SHP77 (cell line): ENCODE results near the gene CALCOCO2.
A peak's percentile ranks its signal among the peaks of the same experiment; 100 is the strongest.

Experiments used
- DNase-seq, 2 experiments: peaks; one replicate each; lab custom pipeline; 2025; lab: John Stamatoyannopoulos, UW

CALCOCO2 gene

DNA sequence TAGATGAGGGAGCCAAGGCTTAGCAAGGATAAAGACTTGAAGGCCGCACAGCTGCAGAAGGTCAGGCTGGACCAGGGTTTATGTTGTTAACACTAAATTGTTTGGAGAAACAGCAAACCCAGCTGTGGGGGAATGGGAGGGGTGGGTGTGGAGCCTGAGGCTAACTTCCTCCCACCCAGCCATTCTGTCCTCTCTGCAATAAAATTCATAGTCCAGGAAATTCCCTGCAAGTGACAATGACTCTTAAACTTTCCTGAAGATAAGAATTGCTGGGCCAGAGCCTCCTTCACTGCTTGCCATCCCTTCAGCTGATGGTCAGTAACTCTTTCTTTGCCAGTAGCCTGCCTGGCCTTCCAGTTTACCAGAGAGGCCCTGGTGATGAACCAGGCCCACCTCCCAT is 42.4 kb downstream of the CALCOCO2 start:
- DNase-seq: no peak

- no peak for DNase-seq
These were observed 43.0 kb downstream of the CALCOCO2 start for GRCh38 chr17:48873696-48874443.

- DNase-seq: peak; percentile 46 to 59
These were observed 48.4 kb downstream of the CALCOCO2 start for GRCh38 chr17:48878920-48879898.

GRCh38 chr17:48882272-48882671 is 51.4 kb downstream of the CALCOCO2 start:
- DNase-seq: no peak

- DNase-seq: no peak
These were observed 52.3 kb downstream of the CALCOCO2 start for GRCh38 chr17:48883171-48883570.

DNA sequence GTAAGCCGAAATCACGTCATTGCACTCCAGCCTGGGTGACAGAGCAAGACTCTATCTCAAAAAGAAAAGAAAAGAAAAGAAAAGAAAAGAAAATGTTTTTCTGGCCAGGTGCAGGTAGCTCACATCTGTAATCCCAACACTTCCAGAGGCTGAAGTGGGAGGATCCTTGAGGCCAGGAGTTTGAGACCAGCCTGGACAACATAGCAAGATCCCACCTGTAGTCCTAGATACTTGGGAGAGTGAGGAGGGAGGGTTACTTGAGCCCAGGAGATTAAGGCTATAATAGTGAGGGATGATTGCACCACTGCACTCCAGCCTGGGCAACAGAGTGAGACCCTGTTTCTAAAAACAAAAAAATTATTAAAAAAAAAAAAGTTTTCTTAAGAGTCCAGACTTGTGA is 59.3 kb downstream of the CALCOCO2 start:
- no peak for DNase-seq

DNA sequence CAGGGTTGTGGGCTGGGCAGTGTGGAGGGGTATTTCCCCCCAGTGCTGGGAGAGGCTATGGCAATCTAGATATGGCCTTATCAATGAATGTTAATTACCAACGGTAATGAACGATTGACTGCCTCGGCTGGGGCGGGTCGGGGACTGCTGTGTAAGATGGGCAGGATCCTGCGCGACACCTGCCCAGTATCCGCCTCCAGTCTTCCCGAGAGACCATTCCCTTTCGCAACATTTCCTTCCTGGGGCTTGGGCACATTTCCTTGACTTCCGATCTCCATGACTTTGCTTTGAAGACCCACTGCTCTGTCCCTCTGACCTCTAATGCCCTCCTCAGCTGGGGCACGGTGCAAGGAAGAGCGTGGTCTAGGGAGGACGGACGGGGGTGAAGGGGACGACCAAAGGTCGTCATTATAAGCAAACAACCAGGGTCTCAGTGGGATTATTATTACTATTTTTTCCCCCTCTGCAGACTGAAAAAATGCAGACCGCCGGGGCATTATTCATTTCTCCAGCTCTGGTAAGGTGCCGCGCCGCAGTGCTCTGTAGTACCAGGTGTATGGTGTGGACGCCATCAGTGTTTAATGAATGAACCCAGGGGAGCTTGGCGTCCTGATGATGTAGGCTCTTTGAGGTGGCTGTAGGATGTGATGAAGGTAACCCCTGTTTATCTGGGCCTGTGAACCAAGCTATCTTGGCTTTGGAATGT is 62.3 kb downstream of the CALCOCO2 start:
- DNase-seq: no peak

DNA sequence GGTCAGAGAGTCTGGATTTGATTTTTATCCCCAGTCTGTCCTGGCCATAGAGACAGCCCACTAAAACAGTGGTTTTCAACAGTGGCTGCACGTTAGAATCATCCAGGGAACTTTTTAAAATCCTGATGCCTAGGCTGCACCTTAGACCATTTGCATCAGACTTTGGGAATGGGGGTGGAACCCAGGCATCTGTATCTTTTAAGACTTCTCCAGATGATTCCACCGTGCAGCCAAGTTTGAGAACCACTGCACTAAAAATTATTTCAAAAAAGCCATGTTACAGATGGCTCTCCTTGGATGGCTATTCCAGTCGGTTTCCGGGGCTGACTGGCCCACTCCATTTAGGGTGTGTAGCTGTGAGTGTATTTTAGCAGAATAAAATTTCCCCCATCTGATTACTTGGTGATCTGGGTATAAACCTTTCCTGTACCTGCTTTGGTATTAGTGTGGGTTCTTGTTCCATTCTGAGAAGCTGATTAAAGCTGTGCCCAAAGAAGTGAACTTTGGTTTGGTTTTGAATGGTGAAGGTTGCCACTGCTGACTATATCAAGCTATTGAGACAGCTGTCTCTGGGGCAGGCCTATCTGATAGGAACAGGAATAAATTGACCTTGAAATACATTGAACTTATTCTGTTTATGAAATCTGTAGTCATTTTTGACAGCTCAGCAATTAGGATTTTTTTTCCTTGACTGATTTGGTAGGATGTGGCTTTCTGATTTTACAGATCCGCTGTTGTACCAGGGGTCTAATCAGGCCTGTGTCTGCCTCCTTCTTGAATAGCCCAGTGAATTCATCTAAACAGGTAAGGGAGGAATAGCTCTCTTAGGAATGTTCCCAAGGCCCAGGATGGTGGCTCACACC is 63.0 kb downstream of the CALCOCO2 start:
- no peak for DNase-seq

DNA sequence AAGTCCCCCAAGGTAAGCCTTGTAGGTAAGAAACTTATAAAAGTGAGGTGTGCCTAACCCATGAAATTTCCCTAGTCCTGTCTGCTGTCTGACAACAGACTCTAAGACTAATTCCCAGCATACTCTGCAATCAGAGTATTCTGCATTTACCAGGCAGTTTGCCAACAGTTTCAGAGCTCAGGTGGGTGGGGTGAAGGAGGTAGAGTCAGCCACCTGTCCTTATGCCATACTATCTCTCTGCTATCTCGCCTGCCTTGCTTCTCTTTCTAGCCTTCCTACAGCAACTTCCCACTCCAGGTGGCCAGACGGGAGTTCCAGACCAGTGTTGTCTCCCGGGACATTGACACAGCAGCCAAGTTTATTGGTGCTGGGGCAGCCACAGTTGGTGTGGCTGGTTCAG is 64.1 kb downstream of the CALCOCO2 start:
- no peak for DNase-seq

- DNase-seq: no peak
These were observed 70.4 kb downstream of the CALCOCO2 start for GRCh38 chr17:48901241-48901640.

DNA sequence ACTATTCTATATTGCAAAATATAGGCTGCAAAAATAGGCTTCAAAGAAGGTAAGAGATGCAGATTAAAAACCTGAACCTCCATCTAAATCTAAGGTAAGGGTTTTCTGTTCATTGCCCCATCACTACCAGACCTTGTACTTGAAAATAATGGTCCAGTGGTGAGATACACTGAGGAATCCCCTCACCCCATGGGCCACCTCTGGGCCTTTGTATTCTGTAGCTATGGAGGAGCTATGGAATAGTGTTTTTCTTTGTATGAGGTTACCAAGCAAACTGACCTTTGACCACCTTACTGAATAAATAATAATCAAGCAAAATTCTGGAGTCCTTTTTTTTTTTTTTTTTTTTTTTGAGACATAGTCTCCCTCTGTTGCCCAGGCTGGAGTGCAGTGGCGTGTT is 72.6 kb downstream of the CALCOCO2 start:
- no peak for DNase-seq

DNA sequence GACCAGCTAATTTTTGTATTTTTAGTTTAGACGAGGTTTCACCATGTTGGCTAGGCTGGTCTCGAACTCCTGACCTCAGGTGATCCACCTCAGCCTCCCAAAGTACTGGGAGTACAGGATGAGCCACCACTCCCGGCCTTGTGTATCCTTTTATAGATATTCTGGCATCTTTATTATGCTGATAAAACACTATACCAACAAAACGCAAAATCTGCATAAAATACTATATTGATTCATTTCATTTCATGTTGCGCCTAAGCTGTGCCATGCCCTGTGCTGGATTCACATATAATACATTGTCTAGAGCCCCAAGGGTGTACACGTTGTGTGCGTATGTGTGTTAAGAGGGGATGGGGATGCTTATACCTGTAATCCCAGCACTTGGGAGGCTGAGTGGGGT is 73.6 kb downstream of the CALCOCO2 start:
- DNase-seq: no peak

GRCh38 chr17:48905987-48906515 is 75.2 kb downstream of the CALCOCO2 start:
- DNase-seq: no peak

GRCh38 chr17:48907713-48908046 is 76.8 kb downstream of the CALCOCO2 start:
- peak in 1 of 2 experiments; percentile 56 for DNase-seq

- peak; percentile 94 to 96 for DNase-seq
These were observed 77.4 kb downstream of the CALCOCO2 start, which contains the start of gene UBE2Z for GRCh38 chr17:48908047-48908843. Gene UBE2Z, plus strand, starts transcription at chr17:48908407. Its CDS starts 97 bp downstream, at chr17:48908504.

- peak; percentile 78 to 85 for DNase-seq
These were observed 78.1 kb downstream of the CALCOCO2 start for GRCh38 chr17:48908853-48909394.

- DNase-seq: no peak
These were observed 78.9 kb downstream of the CALCOCO2 start for GRCh38 chr17:48909783-48910182.

DNA sequence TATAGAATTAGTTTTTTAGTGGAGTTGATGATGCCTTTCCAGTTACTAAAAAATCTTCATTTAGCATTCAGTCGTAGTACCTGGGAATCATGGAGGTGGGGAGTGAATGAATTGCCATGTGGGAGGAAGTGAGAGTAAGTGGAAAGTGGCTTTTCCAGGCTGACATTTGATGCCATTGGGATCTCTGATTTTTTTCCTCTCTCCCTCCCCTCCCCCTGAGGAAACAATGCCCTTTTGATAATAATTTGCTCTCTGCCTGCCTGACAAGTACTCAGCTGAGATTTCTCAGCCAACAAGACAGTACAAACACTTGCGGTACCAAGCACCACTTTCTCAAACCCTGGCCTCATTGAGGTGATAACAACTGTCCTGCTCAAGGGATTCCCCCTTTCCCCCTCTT is 79.5 kb downstream of the CALCOCO2 start:
- no peak for DNase-seq

GRCh38 chr17:48912476-48912875 is 81.6 kb downstream of the CALCOCO2 start:
- no peak for DNase-seq
